GM12865 (cell line): Measurements from ENCODE around the gene MTM1.
A peak's percentile ranks its signal among the peaks of the same experiment; 100 is the strongest.

Experiments used
- DNase-seq: peaks from one replicate; pipeline ENCODE4 v3.0.0; 2010; ENCODE audit warnings: low read depth
- H3K4me3 ChIP-seq: 2 replicates; pipeline ENCODE4 v1.5.1; 2011; ENCODE audit warnings: mild to moderate bottlenecking, low read depth, low read length, control low read depth
- TF ChIP-seq, protein P1 (sequence below): IDR thresholded peaks from 2 replicates; pipeline ENCODE4 v1.5.1; 2011; ENCODE audit warnings: low read length, control low read depth, low read depth, inconsistent platforms; ENCODE audit not compliant: insufficient read depth; ENCODE audit errors: missing control alignments

The MTM1 gene

DNA sequence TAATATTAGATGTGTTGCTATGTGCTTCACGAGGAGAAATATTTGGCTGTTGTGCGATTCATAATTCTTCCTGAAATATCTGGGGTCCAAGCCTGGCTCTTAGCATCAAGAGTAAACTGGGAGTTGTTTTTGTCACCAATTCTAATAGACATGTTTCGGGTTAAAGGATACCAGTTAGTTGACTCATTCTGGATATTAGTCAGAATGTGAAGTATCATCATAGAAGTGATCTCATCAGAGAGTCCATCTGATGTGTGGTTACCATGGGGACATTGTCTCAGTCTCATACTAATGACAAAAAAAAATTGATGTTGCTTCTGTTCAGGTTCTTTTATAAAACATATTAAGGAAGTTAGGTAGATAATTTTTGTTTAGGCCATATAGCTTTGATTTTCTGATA, 67.5 kb downstream of the MTM1 start:
- TF ChIP-seq, protein P1, sequence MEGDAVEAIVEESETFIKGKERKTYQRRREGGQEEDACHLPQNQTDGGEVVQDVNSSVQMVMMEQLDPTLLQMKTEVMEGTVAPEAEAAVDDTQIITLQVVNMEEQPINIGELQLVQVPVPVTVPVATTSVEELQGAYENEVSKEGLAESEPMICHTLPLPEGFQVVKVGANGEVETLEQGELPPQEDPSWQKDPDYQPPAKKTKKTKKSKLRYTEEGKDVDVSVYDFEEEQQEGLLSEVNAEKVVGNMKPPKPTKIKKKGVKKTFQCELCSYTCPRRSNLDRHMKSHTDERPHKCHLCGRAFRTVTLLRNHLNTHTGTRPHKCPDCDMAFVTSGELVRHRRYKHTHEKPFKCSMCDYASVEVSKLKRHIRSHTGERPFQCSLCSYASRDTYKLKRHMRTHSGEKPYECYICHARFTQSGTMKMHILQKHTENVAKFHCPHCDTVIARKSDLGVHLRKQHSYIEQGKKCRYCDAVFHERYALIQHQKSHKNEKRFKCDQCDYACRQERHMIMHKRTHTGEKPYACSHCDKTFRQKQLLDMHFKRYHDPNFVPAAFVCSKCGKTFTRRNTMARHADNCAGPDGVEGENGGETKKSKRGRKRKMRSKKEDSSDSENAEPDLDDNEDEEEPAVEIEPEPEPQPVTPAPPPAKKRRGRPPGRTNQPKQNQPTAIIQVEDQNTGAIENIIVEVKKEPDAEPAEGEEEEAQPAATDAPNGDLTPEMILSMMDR = no peak
- no peak overlapping the region for H3K4me3 ChIP-seq
- DNase-seq = peak; percentile 31

DNA sequence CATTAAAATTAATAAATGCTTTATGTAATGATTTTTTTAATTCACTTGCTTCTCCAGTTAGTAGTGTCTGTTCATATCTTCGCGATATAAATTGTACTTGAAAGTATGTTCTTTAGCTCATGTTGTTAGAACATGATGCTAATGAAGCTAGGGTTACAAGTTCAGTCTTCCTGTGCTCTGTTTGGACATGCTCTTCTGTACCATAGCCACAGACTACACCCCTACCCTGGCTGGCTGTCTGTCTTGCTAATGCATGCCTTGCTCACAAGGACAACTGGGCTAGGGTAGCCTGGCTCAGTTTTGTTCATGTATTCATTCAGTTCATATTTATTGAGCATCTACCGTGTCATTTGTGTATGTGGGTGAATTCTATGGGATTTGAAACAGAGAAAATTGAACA, 74.0 kb downstream of the MTM1 start:
- TF ChIP-seq, protein P1 = no peak
- DNase-seq = no peak
- H3K4me3 ChIP-seq = no peak overlapping the region

DNA sequence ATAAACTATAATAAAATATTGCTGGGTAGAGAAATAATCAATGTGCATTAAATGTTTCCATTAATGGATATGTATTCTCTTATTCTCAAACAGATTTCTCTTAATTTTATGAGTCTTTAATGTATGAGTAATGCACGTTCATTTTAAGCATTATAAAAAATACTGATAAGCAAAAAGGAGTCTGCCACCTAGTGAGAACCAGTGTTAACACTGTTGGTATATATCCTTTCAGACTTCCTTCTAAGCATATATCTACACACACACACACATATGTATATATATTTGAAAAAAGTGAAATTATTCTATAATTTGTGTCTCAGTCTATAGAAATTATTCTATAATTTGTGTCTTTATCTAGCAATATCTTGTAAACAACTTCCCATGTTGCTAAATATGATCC, 74.8 kb downstream of the MTM1 start:
- H3K4me3 ChIP-seq = no peak overlapping the region
- TF ChIP-seq, protein P1 = no peak
- DNase-seq = no peak

DNA sequence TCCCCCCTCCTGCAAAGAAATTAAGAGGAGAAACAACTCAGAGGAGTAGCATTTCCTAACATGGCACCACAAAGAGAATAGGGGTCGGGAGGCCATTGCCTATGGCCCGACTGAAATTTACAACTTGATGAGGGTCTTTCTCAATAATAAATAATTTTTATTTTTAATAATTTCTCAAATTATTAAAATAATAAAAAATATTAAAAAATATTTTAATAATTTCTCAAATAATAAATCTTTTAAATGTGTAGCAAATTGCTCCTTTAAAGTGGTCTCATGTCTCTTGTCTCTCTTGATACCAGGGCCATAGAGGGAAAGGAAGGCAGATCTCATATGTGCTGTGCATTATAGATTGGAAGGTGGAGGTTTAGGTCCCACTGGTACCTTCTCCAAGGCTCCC, 75.5 kb downstream of the MTM1 start:
- no peak for DNase-seq
- TF ChIP-seq, protein P1 = no peak
- H3K4me3 ChIP-seq = no peak overlapping the region

DNA sequence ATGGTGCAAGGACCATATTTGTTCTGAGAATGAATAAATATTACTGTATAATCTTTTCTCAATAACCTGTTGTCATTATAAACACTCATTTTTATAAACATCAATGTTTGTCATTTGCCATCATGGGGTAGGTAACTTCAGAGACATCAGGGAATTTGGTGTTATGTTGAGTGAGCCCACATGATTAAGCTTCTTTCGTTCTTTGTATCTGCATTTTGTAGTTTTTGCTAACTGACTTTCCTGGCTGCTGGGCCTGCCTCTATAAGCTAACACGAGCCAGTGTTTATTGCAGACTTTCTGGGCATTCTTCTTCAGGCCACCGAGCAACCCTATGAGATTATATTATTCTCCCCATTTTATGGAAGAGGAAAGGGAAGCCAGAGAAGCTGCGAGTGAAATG, 76.0 kb downstream of the MTM1 start:
- DNase-seq = no peak
- TF ChIP-seq, protein P1 = no peak
- H3K4me3 ChIP-seq = no peak overlapping the region

DNA sequence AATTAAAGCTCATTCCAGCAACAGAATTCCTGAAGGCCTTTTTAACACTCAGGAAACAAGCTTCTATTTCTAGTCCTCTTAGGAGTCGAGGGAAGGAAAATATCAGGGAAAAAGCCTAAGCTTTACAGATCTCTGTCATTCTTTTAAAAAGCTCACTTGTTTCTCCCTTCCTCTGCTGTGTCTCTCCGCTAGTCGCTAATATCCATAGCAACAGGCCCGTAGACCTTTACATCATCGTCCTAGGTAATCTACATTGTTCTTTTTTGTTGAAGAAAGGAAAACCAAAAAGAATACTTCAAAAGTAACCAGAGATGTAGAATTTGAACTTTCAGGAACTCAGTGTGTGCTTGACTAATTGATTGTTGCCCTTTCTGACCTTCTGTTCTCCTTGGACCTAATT, 78.9 kb downstream of the MTM1 start:
- TF ChIP-seq, protein P1 = no peak
- H3K4me3 ChIP-seq = no peak overlapping the region
- DNase-seq = no peak

DNA sequence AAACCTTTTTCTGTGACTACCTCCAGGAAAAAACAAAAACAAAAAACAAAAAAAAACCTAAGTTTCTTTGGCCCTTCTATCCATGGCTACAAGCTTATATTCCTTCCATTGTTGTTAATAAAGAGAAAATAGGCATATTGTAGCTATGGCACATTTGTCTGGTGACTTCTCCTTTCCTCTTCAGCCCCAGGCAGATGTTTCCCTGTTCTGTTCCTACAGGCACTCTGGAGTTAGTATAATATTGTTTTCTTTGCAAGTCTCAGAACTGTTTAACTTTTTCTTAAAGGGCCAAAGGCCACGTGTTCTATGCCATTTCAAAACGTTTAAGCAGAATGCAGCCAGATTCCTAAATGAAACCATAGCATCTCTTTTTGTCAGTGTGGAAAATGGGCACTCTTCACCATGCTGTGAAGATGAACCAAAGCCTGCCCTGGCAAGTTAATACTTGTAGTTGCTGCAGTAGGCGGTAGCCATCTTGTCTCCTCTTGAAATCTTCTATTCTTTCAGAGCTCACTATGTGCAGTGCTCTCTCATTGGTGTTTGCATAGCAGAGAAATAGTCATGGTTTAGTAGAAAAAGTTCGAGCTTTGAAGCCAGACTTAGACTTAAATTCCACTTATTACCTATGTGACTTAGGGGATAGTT, 80.0 kb downstream of the MTM1 start:
- TF ChIP-seq, protein P1 = no peak

More for the DNA sequence above, 80.0 kb downstream of the MTM1 start:
- DNase-seq = no peak
- no peak overlapping the region for H3K4me3 ChIP-seq
